A673 (cell line): ENCODE measurements around the gene M6PR. TPM values are rescaled to one million over a fixed set of nuclear protein-coding genes. Genes with fewer than 3 reads are reported as not detected.
A peak's percentile ranks its signal among the peaks of the same experiment; 100 is the strongest.

Source experiments
- BruUV-seq: library from RNA; stranded (reverse); fragments of 400-500 nt; replicated peaks from 2 replicates; lab custom pipeline; 2021; lab: Mats Ljungman, UMichigan
- CTCF ChIA-PET: fragments of 300-600 bp; sonication (Branson Sonifier 250); formaldehyde crosslinking; loops from one replicate; lab custom pipeline; 2022; ENCODE audit warnings: antibody characterized with exemption; lab: Charles Lee
- POLR2A ChIA-PET: fragments of 300-600 bp; sonication (Branson Sonifier 250); formaldehyde crosslinking; loops from one replicate; lab custom pipeline; 2022; ENCODE audit warnings: antibody characterized with exemption; ENCODE audit not compliant: low non-redundant PET; lab: Charles Lee
- DNase-seq: peaks from one replicate; pipeline ENCODE4 v3.0.0-alpha.2; 2015; ENCODE audit warnings: low spot score
- H3K27ac ChIP-seq: fragments of 200-600 bp; sonication (generic); 2 replicates; pipeline ENCODE4 v1.5.1; 2016; ENCODE audit warnings: mixed run types, low read depth, mild to moderate bottlenecking, mixed read lengths, antibody characterized with exemption, low read length; ENCODE audit not compliant: poor library complexity, severe bottlenecking
- H3K27me3 ChIP-seq: fragments of 200-600 bp; sonication (generic); replicated peaks from 2 replicates; pipeline ENCODE4 v1.6.1; 2017; ENCODE audit warnings: mixed run types, low read depth, mild to moderate bottlenecking, mixed read lengths, antibody characterized with exemption, low read length; ENCODE audit not compliant: insufficient read depth, poor library complexity
- H3K36me3 ChIP-seq: fragments of 200-600 bp; sonication (generic); 2 replicates; pipeline ENCODE4 v1.6.1; 2016; ENCODE audit warnings: mixed run types, mild to moderate bottlenecking, mixed read lengths, antibody characterized with exemption, low read length; ENCODE audit not compliant: insufficient read depth, poor library complexity, severe bottlenecking
- H3K4me1 ChIP-seq: fragments of 200-600 bp; sonication (generic); 2 replicates; pipeline ENCODE4 v1.6.1; 2017; ENCODE audit warnings: mixed run types, mild to moderate bottlenecking, mixed read lengths, antibody characterized with exemption, low read length; ENCODE audit not compliant: insufficient read depth, poor library complexity, severe bottlenecking
- H3K4me3 ChIP-seq: fragments of 200-600 bp; sonication (generic); 2 replicates; pipeline ENCODE4 v1.5.1; 2016; ENCODE audit warnings: low read depth, mixed run types, mild to moderate bottlenecking, mixed read lengths, low read length; ENCODE audit not compliant: poor library complexity, severe bottlenecking
- H3K9me3 ChIP-seq: fragments of 200-600 bp; sonication (generic); 2 replicates; pipeline ENCODE4 v1.6.1; 2016; ENCODE audit warnings: mixed run types, low read depth, mild to moderate bottlenecking, mixed read lengths, antibody characterized with exemption, low read length; ENCODE audit not compliant: poor library complexity, severe bottlenecking
- EZH2 ChIP-seq: fragments of 200-600 bp; sonication (generic); IDR thresholded peaks from 2 replicates; pipeline ENCODE4 v1.6.1; 2017; ENCODE audit warnings: borderline replicate concordance, low read depth, mild to moderate bottlenecking, mixed read lengths, antibody characterized with exemption, low read length; ENCODE audit not compliant: poor library complexity, severe bottlenecking
- intact Hi-C: fragments of 100-400 bp; cut with micrococcal nuclease; formaldehyde crosslinking; loops from one replicate; pipeline ENCODE4 v1.10.0; 2022; ENCODE audit not compliant: unreplicated experiment
- total RNA-seq: library from RNA; stranded (reverse); gene quantifications from 2 replicates; pipeline ENCODE4 v1.2.3, GENCODE V29; 2021
- TF ChIP-seq, protein P1 (sequence below): fragments of 300-800, 200-600 bp; sonication (generic); conservative IDR thresholded peaks from 2 replicates; pipeline ENCODE4 v1.5.1; 2017; ENCODE audit warnings: low read depth, mild to moderate bottlenecking, antibody characterized with exemption, low read length, moderate library complexity, mixed read lengths

M6PR gene
- total RNA-seq, 1 experiment from 2014 or later = 160 TPM

DNA sequence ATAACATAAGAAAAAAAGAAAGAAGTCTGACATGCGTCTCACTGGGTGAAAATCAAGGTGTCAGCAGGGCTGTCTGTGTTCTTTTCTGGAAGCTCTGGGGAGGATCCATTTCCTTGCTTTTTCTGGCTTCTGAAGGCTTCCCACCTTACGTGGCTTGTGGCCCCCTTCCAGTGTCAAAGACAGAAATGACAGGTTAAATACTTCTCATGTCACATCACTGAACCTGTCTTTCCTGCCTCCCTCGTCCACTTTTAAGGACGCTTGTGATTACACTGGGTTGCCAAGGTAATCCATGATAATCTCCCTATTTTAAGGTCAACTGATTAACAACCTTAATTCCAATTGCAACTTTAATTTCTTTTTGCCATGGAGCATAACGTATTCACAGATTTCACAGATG, 39.7 kb downstream of the M6PR start:
- ChIA-PET POLR2A (no interaction called here), CTCF (no interaction called here)
- no peak overlapping the region for H3K4me3 ChIP-seq
- DNase-seq = no peak
- H3K9me3 ChIP-seq = no peaks in the 10 kb centered on the region
- no peaks in the 10 kb centered on the region for H3K27me3 ChIP-seq
- BruUV-seq = no TSS peak
- H3K4me1 ChIP-seq = peaks cover 9% of the 10 kb centered on the region
- TF ChIP-seq, protein P1, sequence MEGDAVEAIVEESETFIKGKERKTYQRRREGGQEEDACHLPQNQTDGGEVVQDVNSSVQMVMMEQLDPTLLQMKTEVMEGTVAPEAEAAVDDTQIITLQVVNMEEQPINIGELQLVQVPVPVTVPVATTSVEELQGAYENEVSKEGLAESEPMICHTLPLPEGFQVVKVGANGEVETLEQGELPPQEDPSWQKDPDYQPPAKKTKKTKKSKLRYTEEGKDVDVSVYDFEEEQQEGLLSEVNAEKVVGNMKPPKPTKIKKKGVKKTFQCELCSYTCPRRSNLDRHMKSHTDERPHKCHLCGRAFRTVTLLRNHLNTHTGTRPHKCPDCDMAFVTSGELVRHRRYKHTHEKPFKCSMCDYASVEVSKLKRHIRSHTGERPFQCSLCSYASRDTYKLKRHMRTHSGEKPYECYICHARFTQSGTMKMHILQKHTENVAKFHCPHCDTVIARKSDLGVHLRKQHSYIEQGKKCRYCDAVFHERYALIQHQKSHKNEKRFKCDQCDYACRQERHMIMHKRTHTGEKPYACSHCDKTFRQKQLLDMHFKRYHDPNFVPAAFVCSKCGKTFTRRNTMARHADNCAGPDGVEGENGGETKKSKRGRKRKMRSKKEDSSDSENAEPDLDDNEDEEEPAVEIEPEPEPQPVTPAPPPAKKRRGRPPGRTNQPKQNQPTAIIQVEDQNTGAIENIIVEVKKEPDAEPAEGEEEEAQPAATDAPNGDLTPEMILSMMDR = no peak
- no peak for TF ChIP-seq EZH2
- H3K27ac ChIP-seq = no peak overlapping the region
- no peaks in the 10 kb centered on the region for H3K36me3 ChIP-seq
- intact Hi-C loops = loop anchor here (5.0 kb wide), 1 partner anchor 38 kb away; the partner anchor contains the start of gene M6PR

DNA sequence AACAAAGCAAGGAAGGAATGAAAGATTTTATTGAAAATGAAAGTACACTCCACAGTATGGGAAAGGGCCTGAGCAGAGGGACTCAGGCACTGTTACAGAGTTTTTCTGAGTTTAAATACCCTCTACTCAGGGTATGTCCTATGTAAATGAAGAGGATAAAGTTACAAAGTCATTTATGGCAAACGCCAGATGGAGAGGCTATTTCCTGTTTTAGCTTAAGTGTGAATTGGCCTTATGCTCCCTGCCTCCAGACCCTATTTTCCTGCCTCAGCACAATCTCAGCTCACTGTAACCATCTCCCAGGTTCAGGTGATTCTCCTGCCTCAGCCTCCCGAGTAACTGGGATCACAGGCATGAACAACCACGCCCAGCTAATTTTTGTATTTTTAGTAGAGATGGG, 41.9 kb downstream of the M6PR start:
- H3K4me1 ChIP-seq = no peaks in the 10 kb centered on the region
- BruUV-seq = no TSS peak
- no peaks in the 10 kb centered on the region for H3K36me3 ChIP-seq
- intact Hi-C loops = no loop called here
- no peak overlapping the region for H3K27ac ChIP-seq
- no peaks in the 10 kb centered on the region for H3K9me3 ChIP-seq
- CTCF ChIA-PET = no interaction called here
- TF ChIP-seq EZH2 = no peak
- TF ChIP-seq, protein P1 = no peak
- POLR2A ChIA-PET = no interaction called here
- H3K27me3 ChIP-seq = no peaks in the 10 kb centered on the region
- DNase-seq = peak; percentile 9
- no peak overlapping the region for H3K4me3 ChIP-seq

DNA sequence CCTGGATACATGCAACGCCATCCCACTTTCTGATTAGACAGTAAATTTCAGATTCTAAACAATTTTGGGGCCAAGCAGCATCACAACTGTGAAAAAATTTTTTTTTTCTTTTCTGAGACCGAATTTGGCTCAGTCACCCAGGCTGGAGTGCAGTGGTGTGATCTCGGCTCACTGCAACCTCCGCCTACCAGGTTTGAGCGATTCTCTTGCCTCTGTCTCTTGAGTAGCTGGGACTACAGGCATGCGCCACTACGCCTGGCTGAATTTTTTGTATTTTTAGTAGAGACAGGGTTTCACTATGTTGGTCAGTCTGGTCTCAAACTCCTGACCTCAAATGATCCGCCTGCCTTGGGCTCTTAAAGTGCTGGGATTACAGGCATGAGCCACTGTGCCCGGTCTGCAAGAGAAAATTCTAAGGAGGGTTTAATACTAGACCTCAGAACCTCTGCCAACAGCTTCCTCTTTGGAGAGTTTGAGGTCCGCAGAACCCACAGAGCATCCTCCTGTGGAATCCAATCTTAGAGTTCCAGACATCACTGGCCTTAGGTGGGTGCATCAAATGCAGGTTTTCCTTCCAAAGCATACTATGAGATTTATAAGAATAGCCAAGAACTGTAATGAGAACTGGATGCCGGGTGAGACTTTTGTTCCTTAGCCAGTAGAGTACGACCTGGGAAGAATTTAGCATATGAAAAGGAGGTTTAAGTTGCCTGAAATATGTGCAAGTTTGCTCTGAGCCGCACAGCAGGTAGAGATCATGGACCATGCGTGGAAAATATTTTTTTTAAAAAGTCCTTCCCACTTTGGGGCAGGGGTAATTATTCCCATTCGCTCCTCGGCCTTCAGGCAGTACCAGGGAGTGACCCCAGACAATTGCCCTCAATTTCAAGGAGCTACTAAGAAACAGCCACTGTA, 42.9 kb downstream of the M6PR start:
- no peak for DNase-seq
- Histone ChIP-seq H3K36me3 (no peaks in the 10 kb centered on the region), H3K4me1 (no peaks in the 10 kb centered on the region), H3K9me3 (no peaks in the 10 kb centered on the region), H3K27ac (no peak overlapping the region), H3K27me3 (no peaks in the 10 kb centered on the region), H3K4me3 (no peak overlapping the region)
- ChIA-PET POLR2A (no interaction called here), CTCF (no interaction called here)
- intact Hi-C loops = no loop called here
- no TSS peak for BruUV-seq
- TF ChIP-seq EZH2 = no peak
- TF ChIP-seq, protein P1 = no peak
